Measurements from ENCODE around the gene TMEM101.
A peak's percentile ranks its signal among the peaks of the same experiment; 100 is the strongest.
"Not testable (repeated sequence)": the region's sequence is repeated elsewhere in the genome, so short reads cannot be mapped to it uniquely, and the experiment has no call there.

The TMEM101 gene

DNA sequence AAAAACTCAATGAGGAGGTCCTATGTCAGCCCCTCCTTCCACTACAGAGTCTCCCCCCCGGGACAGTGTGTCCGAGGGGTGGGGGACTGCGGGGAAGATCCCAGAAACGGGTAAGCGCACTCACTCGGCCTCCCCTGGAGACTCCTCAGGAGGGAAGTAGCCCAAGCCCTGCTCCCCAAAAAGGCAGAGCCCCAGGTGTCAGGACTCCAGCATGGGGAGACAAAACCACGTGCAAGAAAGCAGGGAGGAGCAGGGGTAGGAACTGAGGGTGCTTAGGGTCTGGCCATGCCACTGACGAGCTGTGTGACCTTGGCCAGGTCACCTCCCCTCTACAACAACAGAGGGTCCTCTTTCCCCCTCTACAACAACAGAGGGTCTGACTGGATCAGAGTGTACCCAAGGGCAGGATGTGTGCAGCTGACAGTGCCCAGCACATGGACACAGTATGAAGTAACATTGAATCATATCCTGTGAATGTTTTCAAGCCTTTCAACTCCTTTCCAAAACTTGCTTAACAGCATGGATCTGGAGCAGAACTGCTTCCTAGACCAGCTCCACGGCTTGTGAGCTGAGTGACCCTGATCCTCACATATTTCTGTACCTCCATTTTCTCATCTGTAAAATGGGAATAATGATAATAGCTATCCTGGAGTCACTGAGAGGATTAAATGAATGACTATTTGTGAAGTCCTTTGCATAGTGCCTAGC lies 12.5 kb downstream of the TMEM101 start:
- FAIRE-seq, result peak; percentile 90
- no peak for DNase-seq (ENCODE audit: insufficient read length, low spot score)

DNA sequence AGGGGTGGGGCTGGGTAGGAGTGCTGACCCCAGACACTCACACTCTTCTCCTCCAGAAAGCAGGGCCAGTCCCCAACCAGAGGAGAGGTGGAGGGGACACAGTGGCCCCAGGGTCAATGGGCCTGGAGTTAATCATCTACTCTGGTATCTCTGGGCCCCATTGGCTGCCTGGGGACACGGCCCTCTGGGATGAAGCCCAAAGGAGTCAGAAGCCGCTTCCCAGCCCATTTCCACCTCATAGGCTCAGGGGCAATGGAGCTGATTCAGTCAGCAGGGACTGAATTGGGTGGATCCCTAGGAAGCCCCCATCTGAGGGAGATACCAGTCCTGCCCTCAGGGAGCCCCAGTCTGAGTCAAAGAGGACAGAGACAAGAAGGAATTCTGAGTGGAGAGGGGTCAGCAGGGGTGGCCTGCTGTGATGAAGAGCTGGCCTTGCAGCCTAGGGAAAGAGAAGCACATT lies 13.3 kb downstream of the TMEM101 start:
- FAIRE-seq, result no peak
- DNase-seq (ENCODE audit: insufficient read length, low spot score), result no peak

DNA sequence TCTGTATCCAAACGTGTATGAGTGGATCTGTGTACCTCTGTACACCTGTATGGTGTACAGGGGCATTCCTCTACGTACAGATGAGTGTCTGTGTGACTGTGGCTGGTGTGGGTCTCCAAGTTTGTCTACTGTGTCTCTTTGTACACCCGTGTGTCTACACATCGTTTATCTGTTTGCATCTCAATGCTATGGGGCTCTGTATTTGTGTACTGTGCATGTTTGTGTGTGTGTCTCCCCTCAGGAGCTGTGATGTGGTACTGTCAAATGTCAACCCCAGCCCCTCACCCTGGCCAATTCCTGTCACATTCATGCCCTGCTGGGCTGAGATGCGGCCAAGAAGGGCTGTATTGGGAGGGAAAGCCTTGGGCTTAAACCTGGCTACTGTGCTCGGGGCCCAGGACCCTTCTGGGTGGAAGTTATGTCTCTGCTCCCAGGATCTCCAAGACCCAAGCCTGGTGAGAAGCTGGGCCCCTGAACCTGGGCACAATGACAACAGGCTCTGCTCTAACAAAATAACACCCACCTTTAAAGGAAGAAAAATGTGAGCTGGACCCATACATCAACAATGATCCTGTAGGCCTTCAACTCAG lies 13.8 kb downstream of the TMEM101 start:
- FAIRE-seq (peak; percentile 52), DNase-seq (ENCODE audit: insufficient read length, low spot score) (no peak)

GRCh38 chr17:44000141-44000860 lies 14.5 kb downstream of the TMEM101 start:
- DNase-seq (ENCODE audit: insufficient read length, low spot score) (no peak), FAIRE-seq (peak; percentile 76)

- DNase-seq (ENCODE audit: insufficient read length, low spot score), result no peak
These were observed 15.7 kb downstream of the TMEM101 start for GRCh38 chr17:43999024-43999423.

GRCh38 chr17:43998552-43998951 lies 16.2 kb downstream of the TMEM101 start:
- DNase-seq (ENCODE audit: insufficient read length, low spot score) (no peak), FAIRE-seq (peak; percentile 80)

More at GRCh38 chr17:43999024-43999423, 15.7 kb downstream of the TMEM101 start:
- peak; percentile 60 for FAIRE-seq

DNA sequence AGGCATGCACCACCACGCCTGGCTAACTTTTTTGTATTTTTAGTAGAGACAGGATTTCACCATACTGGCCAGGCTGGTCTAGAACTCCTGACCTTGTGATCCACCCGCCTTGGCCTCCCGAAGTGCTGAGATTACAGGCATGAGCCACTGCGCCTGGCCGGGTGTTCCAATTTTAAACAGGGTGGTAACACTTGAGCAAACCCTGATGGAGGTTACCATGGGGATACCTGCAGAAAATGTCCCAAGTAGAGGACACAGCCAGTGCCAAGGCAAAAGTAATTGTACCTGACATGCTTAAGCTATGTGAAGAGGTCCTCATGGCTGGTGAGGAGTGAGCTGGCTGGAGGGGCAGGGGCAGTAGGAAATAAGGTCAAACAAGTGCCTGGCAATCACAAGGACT lies 17.6 kb downstream of the TMEM101 start:
- DNase-seq (ENCODE audit: insufficient read length, low spot score); FAIRE-seq: not testable (repeated sequence)

- DNase-seq (ENCODE audit: insufficient read length, low spot score), result no peak
- FAIRE-seq, result no peak
These were observed 19.7 kb downstream of the TMEM101 start for GRCh38 chr17:43995150-43995471.

DNA sequence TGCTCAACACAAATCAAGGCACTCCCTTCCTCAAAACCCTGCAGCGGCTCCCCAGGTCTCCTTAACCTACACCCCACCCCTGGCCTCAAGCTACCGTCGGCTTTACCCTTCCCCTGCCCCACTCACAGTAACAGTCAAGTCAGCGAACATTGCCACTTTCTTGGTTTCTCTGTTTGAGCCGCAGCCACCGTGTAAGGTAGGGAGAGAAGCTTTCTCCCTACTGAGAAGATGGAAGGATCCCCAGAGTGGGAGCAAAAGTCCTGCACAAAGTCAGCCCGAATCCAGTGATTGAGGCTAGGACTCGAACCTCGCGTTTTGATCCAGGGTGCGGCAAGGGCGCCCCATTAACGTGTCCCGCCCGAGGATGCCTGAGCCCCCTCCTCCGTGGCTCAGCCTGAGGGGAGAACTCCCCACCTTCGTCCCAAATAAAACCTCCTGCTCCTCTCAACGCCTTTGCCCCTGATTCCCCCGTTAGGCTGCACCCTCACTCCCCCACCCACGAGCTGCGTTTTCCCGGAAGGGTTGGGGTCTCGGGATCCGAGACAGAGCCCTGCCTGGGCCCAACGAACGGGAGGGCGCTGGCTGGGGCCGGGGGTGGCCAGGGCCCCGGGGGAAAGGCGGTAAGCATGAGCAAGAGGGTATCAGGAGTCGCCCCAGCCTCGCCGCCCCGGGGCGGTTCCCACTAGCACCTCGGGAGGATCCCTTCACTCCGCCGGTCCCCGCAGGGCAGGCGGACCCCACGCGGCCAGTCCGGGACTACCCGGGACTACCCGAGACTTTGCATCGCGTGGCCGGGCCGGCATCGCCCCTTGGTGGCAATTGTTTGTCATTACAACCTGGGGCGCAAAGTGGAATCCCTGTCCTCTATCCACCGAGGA lies 20.3 kb downstream of the TMEM101 start:
- peak; percentile 84 for DNase-seq (ENCODE audit: insufficient read length, low spot score)
- FAIRE-seq, result peak; percentile 75

DNA sequence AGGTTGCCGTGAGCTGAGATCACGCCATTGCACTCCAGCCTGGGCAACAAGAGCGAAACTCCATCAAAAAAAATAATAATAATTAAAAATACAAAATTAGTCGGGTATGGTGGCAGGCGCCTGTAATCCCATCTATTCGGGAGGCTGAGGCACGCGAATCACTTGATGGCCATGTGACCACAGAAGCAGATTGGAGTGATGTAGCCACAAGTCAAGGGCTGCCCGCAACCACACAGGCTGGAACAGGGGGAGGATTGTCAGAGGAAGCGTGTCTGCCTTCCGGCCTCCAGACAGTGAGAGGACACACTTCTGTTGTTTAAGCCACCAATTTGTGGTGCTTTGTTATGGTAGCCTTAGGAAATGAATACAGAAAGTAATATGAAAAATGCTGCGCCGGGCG lies 22.1 kb downstream of the TMEM101 start:
- FAIRE-seq, result no peak
- no peak for DNase-seq (ENCODE audit: insufficient read length, low spot score)

DNA sequence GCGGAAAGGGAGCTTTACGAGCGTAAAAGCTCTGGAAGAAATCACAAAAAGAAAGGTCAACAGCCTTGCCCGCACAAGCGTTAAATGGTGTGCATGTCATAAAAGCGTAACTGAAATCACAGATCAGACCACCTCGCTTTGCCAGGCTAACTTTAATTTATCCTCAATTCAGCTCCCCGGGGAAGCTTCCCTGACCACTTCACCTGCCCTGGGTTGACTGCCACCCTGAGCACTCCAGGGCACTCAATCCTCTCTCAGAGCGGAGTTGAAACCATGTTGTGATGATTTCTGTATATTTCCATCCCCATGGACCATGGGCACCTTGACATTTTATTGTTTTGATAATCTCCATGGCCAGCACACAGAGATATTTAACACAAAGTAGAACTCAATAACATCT lies 26.5 kb downstream of the TMEM101 start:
- FAIRE-seq, result peak; percentile 52
- DNase-seq (ENCODE audit: insufficient read length, low spot score), result no peak

GRCh38 chr17:43987131-43988021 lies 27.4 kb downstream of the TMEM101 start:
- FAIRE-seq, result no peak
- DNase-seq (ENCODE audit: insufficient read length, low spot score), result no peak

DNA sequence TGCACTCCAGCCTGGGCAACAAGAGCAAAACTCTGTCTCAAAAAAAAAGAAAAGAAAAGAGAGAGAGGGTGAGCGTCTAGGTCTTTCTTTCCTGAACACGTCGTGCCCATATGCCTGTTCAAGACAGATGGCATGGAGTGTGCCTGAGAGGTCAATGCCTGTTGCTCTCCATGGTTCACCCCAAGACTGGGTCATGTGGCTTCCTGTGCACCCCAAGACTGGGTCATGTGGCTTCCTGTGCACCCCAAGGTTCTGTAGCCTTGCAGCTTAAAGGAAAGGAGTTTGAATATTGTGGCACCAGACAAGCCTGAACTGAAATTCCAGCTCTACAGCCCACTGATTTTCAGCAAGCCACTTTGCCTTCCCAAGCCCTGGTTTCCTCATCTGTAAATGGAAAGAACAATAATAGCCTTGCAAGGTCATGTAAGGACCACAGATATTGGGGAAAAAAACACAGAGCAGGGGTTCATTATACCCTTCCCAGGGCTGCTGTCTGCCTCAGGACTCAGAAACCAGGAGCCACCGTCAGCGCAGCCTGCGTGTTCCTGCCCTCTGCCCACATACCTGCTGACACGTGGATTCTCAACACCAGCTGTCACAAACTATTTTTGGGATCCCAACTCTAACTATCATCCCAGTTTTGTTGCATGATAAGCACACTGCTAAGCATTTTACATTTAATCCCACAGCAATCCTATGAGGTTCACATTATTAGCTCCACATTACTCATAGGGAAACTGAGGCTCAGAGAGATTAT lies 28.4 kb downstream of the TMEM101 start:
- FAIRE-seq (no peak), DNase-seq (ENCODE audit: insufficient read length, low spot score) (no peak)

DNA sequence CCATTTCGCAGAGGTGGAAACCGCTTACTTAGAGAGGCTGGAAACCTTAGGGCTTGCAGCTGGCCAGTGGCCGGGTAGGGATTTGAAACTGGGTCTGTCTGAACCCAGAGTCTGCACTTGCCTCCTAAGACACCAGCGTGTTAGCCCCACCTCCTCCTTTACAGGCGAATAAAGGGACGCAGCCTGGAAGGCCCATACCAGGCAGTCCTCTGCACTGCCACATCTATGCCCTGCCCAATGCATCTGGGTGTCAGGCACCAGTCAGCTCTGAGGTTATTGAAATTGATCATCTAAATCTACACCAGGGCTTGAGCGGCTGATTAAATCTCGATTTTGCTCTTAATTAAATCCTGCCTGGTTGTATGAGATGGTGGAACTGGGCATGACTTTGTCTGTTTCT lies 30.2 kb downstream of the TMEM101 start:
- DNase-seq (ENCODE audit: insufficient read length, low spot score), result no peak
- FAIRE-seq, result no peak

DNA sequence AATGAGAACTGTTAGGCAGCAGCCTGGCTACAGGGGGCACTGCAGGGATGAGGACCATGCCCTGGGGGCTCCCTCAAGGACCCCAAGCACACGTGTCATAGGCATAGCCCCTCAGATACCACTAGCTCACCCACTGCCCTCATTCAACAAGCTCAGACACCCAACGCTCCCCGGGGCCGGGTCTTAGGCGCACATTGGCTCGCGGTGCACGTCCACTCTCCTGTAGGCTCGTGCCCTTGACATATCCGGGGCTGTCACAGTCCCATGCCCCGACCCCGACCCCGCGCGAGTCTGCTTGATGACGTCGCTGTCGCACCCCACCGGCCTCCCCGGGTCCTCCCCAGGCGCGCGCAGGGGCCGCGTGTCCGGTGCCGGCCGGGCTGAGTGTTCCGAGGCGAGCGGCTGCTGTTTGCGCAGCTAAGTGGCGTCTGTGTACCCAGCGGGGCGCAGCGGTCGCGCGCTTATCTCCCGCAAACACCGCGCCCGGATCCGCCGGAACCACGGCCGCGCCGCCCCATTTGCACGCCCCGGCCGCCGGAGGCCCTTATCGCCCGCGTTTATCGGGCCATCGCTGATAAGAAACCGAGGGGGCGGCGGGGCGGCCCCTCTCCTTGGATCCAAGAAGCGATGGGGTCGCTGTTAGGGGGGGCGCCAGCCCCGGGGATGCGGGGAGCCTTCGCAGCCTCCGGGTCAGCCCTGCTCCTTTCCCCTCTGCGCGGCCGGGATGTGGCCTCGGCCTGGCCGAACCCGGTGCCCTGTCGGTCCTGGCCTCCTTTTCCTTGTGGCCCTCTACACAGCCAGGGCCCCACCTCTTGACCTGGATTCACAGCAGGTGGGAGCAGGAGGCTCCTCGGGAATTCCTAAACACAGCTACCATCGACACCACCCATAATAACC lies 31.0 kb downstream of the TMEM101 start:
- FAIRE-seq (no peak), DNase-seq (ENCODE audit: insufficient read length, low spot score) (no peak)

GRCh38 chr17:43983196-43983514 lies 31.6 kb downstream of the TMEM101 start:
- FAIRE-seq (no peak), DNase-seq (ENCODE audit: insufficient read length, low spot score) (no peak)

DNA sequence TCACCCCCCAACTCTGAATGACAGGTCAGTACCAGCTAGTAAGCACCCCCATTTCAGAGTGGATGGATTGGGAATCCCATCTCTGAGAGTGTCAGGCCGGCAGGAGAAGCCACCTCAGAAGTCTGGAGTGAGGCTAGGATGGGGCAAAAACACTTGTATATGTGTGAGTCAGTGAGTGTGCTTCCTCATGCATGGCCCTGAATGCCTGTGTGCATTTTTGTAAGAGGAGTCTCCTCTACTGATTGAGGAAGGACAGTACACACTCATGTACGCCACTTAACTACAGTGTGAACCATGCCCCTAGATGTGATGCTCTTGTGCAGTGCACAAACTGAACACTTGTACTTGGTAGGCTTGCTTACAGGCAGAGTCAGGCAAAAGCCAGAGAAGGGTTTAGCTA lies 32.6 kb downstream of the TMEM101 start:
- FAIRE-seq, result peak; percentile 72
- no peak for DNase-seq (ENCODE audit: insufficient read length, low spot score)

GRCh38 chr17:43979671-43980070 lies 35.1 kb downstream of the TMEM101 start:
- DNase-seq (ENCODE audit: insufficient read length, low spot score) (no peak), FAIRE-seq (no peak)
